Measurements from ENCODE around the gene SP1.

- TF ChIP-seq CTCF (conservative IDR thresholded peaks at IDR 0.05; ENCODE audit: low read depth in 2 of 2) (no peak), STAT1 (IDR thresholded peaks at IDR 0.05; ENCODE audit: unreplicated experiment) (no peak), POLR2AphosphoS5 (IDR thresholded peaks at IDR 0.05; ENCODE audit: low read depth) (peak; percentile 94), EZH2 (IDR thresholded peaks at IDR 0.05; ENCODE audit: low read depth, unreplicated experiment) (no peak), JUNB (IDR thresholded peaks at IDR 0.05; ENCODE audit: unreplicated experiment) (no peak), REST (IDR thresholded peaks at IDR 0.05; ENCODE audit: unreplicated experiment) (no peak), EZH2phosphoT487 (IDR thresholded peaks at IDR 0.05; ENCODE audit: unreplicated experiment) (no peak), ZNF331 (CRISPR knock-in tag; IDR thresholded peaks at IDR 0.05; ENCODE audit: low read depth) (no peak), NANOG (IDR thresholded peaks at IDR 0.05; ENCODE audit: borderline replicate concordance) (no peak), CREB1 (CRISPR knock-in tag; IDR thresholded peaks at IDR 0.05; ENCODE audit: low read depth) (peak; percentile 29; the same call in 1 of the 2 replicates), ETS1 (IDR thresholded peaks at IDR 0.05) (no peak), ZNF114 (CRISPR knock-in tag; IDR thresholded peaks at IDR 0.05) (no peak)
- TF ChIP-seq, protein P1, sequence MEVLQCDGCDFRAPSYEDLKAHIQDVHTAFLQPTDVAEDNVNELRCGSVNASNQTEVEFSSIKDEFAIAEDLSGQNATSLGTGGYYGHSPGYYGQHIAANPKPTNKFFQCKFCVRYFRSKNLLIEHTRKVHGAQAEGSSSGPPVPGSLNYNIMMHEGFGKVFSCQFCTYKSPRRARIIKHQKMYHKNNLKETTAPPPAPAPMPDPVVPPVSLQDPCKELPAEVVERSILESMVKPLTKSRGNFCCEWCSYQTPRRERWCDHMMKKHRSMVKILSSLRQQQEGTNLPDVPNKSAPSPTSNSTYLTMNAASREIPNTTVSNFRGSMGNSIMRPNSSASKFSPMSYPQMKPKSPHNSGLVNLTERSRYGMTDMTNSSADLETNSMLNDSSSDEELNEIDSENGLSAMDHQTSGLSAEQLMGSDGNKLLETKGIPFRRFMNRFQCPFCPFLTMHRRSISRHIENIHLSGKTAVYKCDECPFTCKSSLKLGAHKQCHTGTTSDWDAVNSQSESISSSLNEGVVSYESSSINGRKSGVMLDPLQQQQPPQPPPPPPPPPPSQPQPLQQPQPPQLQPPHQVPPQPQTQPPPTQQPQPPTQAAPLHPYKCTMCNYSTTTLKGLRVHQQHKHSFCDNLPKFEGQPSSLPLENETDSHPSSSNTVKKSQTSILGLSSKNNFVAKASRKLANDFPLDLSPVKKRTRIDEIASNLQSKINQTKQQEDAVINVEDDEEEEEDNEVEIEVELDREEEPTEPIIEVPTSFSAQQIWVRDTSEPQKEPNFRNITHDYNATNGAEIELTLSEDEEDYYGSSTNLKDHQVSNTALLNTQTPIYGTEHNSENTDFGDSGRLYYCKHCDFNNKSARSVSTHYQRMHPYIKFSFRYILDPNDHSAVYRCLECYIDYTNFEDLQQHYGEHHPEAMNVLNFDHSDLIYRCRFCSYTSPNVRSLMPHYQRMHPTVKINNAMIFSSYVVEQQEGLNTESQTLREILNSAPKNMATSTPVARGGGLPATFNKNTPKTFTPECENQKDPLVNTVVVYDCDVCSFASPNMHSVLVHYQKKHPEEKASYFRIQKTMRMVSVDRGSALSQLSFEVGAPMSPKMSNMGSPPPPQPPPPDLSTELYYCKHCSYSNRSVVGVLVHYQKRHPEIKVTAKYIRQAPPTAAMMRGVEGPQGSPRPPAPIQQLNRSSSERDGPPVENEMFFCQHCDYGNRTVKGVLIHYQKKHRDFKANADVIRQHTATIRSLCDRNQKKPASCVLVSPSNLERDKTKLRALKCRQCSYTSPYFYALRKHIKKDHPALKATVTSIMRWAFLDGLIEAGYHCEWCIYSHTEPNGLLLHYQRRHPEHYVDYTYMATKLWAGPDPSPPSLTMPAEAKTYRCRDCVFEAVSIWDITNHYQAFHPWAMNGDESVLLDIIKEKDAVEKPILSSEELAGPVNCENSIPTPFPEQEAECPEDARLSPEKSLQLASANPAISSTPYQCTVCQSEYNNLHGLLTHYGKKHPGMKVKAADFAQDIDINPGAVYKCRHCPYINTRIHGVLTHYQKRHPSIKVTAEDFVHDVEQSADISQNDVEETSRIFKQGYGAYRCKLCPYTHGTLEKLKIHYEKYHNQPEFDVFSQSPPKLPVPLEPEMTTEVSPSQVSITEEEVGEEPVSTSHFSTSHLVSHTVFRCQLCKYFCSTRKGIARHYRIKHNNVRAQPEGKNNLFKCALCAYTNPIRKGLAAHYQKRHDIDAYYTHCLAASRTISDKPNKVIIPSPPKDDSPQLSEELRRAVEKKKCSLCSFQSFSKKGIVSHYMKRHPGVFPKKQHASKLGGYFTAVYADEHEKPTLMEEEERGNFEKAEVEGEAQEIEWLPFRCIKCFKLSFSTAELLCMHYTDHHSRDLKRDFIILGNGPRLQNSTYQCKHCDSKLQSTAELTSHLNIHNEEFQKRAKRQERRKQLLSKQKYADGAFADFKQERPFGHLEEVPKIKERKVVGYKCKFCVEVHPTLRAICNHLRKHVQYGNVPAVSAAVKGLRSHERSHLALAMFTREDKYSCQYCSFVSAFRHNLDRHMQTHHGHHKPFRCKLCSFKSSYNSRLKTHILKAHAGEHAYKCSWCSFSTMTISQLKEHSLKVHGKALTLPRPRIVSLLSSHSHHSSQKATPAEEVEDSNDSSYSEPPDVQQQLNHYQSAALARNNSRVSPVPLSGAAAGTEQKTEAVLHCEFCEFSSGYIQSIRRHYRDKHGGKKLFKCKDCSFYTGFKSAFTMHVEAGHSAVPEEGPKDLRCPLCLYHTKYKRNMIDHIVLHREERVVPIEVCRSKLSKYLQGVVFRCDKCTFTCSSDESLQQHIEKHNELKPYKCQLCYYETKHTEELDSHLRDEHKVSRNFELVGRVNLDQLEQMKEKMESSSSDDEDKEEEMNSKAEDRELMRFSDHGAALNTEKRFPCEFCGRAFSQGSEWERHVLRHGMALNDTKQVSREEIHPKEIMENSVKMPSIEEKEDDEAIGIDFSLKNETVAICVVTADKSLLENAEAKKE (CRISPR knock-in tag; IDR thresholded peaks at IDR 0.05): no peak
These were observed 61.3 kb downstream of the SP1 start, which contains the start of gene PRR13 for GRCh38 chr12:53441040-53441833.

Data from GM23338 (cell line).